ENCODE results near the gene HSD17B12. TPM values are rescaled to one million over a fixed set of nuclear protein-coding genes. Genes with fewer than 3 reads are reported as not detected.

HSD17B12 gene
- total RNA-seq, 4 donors from 2014 or later: 37.5 to 47.5 (median 42.2) TPM

- H3K4me1 ChIP-seq: no peaks in the 10 kb centered on the region
- ATAC-seq: no peak
- H3K27ac ChIP-seq: no peak overlapping the region
- no peak overlapping the region for H3K4me3 ChIP-seq
- H3K36me3 ChIP-seq: no peaks in the 10 kb centered on the region
- TF ChIP-seq POLR2A (IDR thresholded peaks at IDR 0.05) (no peak), EP300 (IDR thresholded peaks at IDR 0.05) (no peak), CTCF (IDR thresholded peaks at IDR 0.05) (no peak), POLR2AphosphoS5 (IDR thresholded peaks at IDR 0.05) (no peak)
- 84 to 90% methylated on average over 3 of the region's 3 CpGs for WGBS, 2 donors (ENCODE audit: low coverage in 1 of 2)
- no peaks in the 10 kb centered on the region for H3K27me3 ChIP-seq
- H3K9me3 ChIP-seq: peaks cover 0 to 12% (median 0%) of the 10 kb centered on the region in 3 donors
Measured at GRCh38 chr11:43786016-43786415, 105.5 kb downstream of the HSD17B12 start.

- no peak for TF ChIP-seq EP300 (IDR thresholded peaks at IDR 0.05)
- TF ChIP-seq CTCF (IDR thresholded peaks at IDR 0.05): no peak
- no peak for TF ChIP-seq POLR2AphosphoS5 (IDR thresholded peaks at IDR 0.05)
- TF ChIP-seq POLR2A (IDR thresholded peaks at IDR 0.05): no peak
- H3K27ac ChIP-seq: no peak overlapping the region
- no peaks in the 10 kb centered on the region for H3K4me1 ChIP-seq
- no peaks in the 10 kb centered on the region for H3K27me3 ChIP-seq
- no peaks in the 10 kb centered on the region for H3K36me3 ChIP-seq
- no peak overlapping the region for H3K4me3 ChIP-seq
- 88 to 95% methylated on average over 1 of the region's 1 CpG for WGBS, 2 donors (ENCODE audit: low coverage in 1 of 2)
- peaks cover 0 to 12% (median 0%) of the 10 kb centered on the region in 3 donors for H3K9me3 ChIP-seq
- ATAC-seq: no peak
Measured at GRCh38 chr11:43787824-43788223, 107.3 kb downstream of the HSD17B12 start.

GRCh38 chr11:43788421-43788820 is 107.9 kb downstream of the HSD17B12 start:
- no peaks in the 10 kb centered on the region for H3K4me1 ChIP-seq
- H3K36me3 ChIP-seq: no peaks in the 10 kb centered on the region
- peaks cover 0 to 12% (median 0%) of the 10 kb centered on the region in 3 donors for H3K9me3 ChIP-seq
- no peak overlapping the region for H3K4me3 ChIP-seq
- TF ChIP-seq CTCF (IDR thresholded peaks at IDR 0.05) (no peak), POLR2A (IDR thresholded peaks at IDR 0.05) (no peak), POLR2AphosphoS5 (IDR thresholded peaks at IDR 0.05) (no peak), EP300 (IDR thresholded peaks at IDR 0.05) (no peak)
- H3K27ac ChIP-seq: no peak overlapping the region
- H3K27me3 ChIP-seq: no peaks in the 10 kb centered on the region
- WGBS, 2 donors (ENCODE audit: low coverage in 1 of 2): 55 to 64% methylated on average over 3 of the region's 3 CpGs
- no peak for ATAC-seq

GRCh38 chr11:43789700-43790443 is 109.3 kb downstream of the HSD17B12 start:
- TF ChIP-seq POLR2AphosphoS5 (IDR thresholded peaks at IDR 0.05) (no peak), EP300 (IDR thresholded peaks at IDR 0.05) (no peak), POLR2A (IDR thresholded peaks at IDR 0.05) (no peak), CTCF (IDR thresholded peaks at IDR 0.05) (no peak)
- Histone ChIP-seq H3K4me3 (no peak overlapping the region), H3K27ac (no peak overlapping the region), H3K27me3 (no peaks in the 10 kb centered on the region), H3K36me3 (no peaks in the 10 kb centered on the region), H3K9me3 (peaks cover 0 to under 1% (median 0%) of the 10 kb centered on the region in 3 donors), H3K4me1 (no peaks in the 10 kb centered on the region)
- no peak for ATAC-seq
- WGBS, 2 donors (ENCODE audit: low coverage in 1 of 2): 7 to 27% methylated on average over 1 of the region's 5 CpGs

- H3K4me3 ChIP-seq: no peak overlapping the region
- H3K36me3 ChIP-seq: no peaks in the 10 kb centered on the region
- TF ChIP-seq CTCF (IDR thresholded peaks at IDR 0.05): no peak
- TF ChIP-seq EP300 (IDR thresholded peaks at IDR 0.05): no peak
- no peak for TF ChIP-seq POLR2A (IDR thresholded peaks at IDR 0.05)
- TF ChIP-seq POLR2AphosphoS5 (IDR thresholded peaks at IDR 0.05): no peak
- H3K9me3 ChIP-seq: no peaks in the 10 kb centered on the region
- H3K27me3 ChIP-seq: no peaks in the 10 kb centered on the region
- H3K27ac ChIP-seq: no peak overlapping the region
- 75 to 100% methylated on average over 3 to 4 of the region's 4 CpGs for WGBS, 2 donors (ENCODE audit: low coverage in 1 of 2)
- no peaks in the 10 kb centered on the region for H3K4me1 ChIP-seq
- ATAC-seq: no peak
Measured at GRCh38 chr11:43790444-43790794, 109.9 kb downstream of the HSD17B12 start.

Data from gastroesophageal sphincter (tissue), 4 donors.